Liver (tissue), 9 donors: ENCODE data around the gene AQP3. TPM values are rescaled to one million over a fixed set of nuclear protein-coding genes. Genes with fewer than 3 reads are reported as not detected.

Experiments
- DNase-seq: peaks from one replicate; pipeline ENCODE4 v3.0.0-alpha.2; 2017; ENCODE audit warnings: low spot score
- H3K27ac ChIP-seq, 2 donors: one replicate each; pipeline ENCODE4 v1.7.0; 2013; ENCODE audit warnings: inconsistent platforms in 2 of 2, low read length in 2 of 2, control low read depth in 1 of 2, low read depth in 1 of 2, mild to moderate bottlenecking in 1 of 2
- H3K27me3 ChIP-seq, 4 donors: one replicate each; pipeline versions ENCODE4 v1.6.1 to v1.7.0; 2013; ENCODE audit warnings: low read length in 3 of 4, inconsistent platforms in 1 of 4, mild to moderate bottlenecking in 1 of 4, moderate library complexity in 1 of 4; ENCODE audit not compliant: control insufficient read depth in 4 of 4, insufficient read depth in 4 of 4
- H3K36me3 ChIP-seq, 4 donors: one replicate each; pipeline versions ENCODE4 v1.6.1 to v1.7.0; 2013; ENCODE audit warnings: low read length in 3 of 4, mild to moderate bottlenecking in 3 of 4, low read depth in 1 of 4, moderate library complexity in 1 of 4; ENCODE audit not compliant: control insufficient read depth in 4 of 4, insufficient read depth in 3 of 4
- H3K4me1 ChIP-seq, 4 donors: one replicate each; pipeline versions ENCODE4 v1.6.1 to v1.7.0; 2013; ENCODE audit warnings: low read length in 3 of 4, mild to moderate bottlenecking in 3 of 4, moderate library complexity in 1 of 4; ENCODE audit not compliant: control insufficient read depth in 4 of 4, insufficient read depth in 4 of 4
- H3K4me3 ChIP-seq, 3 donors: one replicate each; pipeline versions ENCODE4 v1.6.1 to v1.7.0; 2013; ENCODE audit warnings: low read length in 3 of 3, control low read depth in 1 of 3, low read depth in 1 of 3, mild to moderate bottlenecking in 1 of 3
- H3K9ac ChIP-seq, 2 donors: one replicate each; pipeline ENCODE4 v1.7.0; 2013; ENCODE audit warnings: low read length in 2 of 2, mild to moderate bottlenecking in 2 of 2, moderate library complexity in 2 of 2, control low read depth in 1 of 2, low read depth in 1 of 2
- H3K9me3 ChIP-seq, 4 donors: one replicate each; pipeline versions ENCODE4 v1.6.1 to v1.7.0; 2013; ENCODE audit warnings: low read length in 3 of 4; ENCODE audit not compliant: control insufficient read depth in 4 of 4
- ATF3 ChIP-seq: IDR thresholded peaks from 2 replicates; pipeline ENCODE4 v1.6.1; 2016; ENCODE audit warnings: antibody characterized with exemption
- CTCF ChIP-seq: fragments of 150-350 bp; IDR thresholded peaks from 2 replicates; pipeline ENCODE4 v1.5.1; 2017; ENCODE audit warnings: improper control_type of control experiment, low read depth, low read length; ENCODE audit not compliant: missing input control
- EGR1 ChIP-seq, 2 donors: IDR thresholded peaks; 2 replicates each; pipeline ENCODE4 v1.6.1; 2016 to 2018; ENCODE audit warnings: antibody characterized with exemption in 2 of 2, low read depth in 2 of 2
- FOXA1 ChIP-seq: IDR thresholded peaks from 2 replicates; pipeline ENCODE4 v1.6.1; 2016; ENCODE audit warnings: antibody characterized with exemption
- HNF4A ChIP-seq, 2 donors: conservative IDR thresholded peaks; 2 replicates each; pipeline ENCODE4 v1.6.1; 2016; ENCODE audit warnings: antibody characterized with exemption in 2 of 2, mild to moderate bottlenecking in 2 of 2
- HNF4G ChIP-seq: IDR thresholded peaks from 2 replicates; pipeline ENCODE4 v1.6.1; 2016; ENCODE audit warnings: antibody characterized with exemption
- JUND ChIP-seq, 2 donors: IDR thresholded peaks; 2 replicates each; pipeline ENCODE4 v1.6.1; 2016; ENCODE audit warnings: antibody characterized with exemption in 2 of 2
- MAX ChIP-seq: IDR thresholded peaks from 2 replicates; pipeline ENCODE4 v1.6.1; 2016; ENCODE audit warnings: antibody characterized with exemption
- NR2F2 ChIP-seq: IDR thresholded peaks from 2 replicates; pipeline ENCODE4 v1.6.1; 2016; ENCODE audit warnings: antibody characterized with exemption
- RAD21 ChIP-seq, 2 donors: IDR thresholded peaks; 2 replicates each; pipeline ENCODE4 v1.6.1; 2016; ENCODE audit warnings: antibody characterized with exemption in 2 of 2, mild to moderate bottlenecking in 2 of 2
- REST ChIP-seq: IDR thresholded peaks from 2 replicates; pipeline ENCODE4 v1.6.1; 2016; ENCODE audit warnings: antibody characterized with exemption, mild to moderate bottlenecking
- SP1 ChIP-seq: IDR thresholded peaks from 2 replicates; pipeline ENCODE4 v1.6.1; 2018; ENCODE audit warnings: antibody characterized with exemption, mild to moderate bottlenecking
- TAF1 ChIP-seq: conservative IDR thresholded peaks from 2 replicates; pipeline ENCODE4 v1.6.1; 2016; ENCODE audit warnings: antibody characterized with exemption, mild to moderate bottlenecking
- YY1 ChIP-seq: IDR thresholded peaks from 2 replicates; pipeline ENCODE4 v1.6.1; 2016; ENCODE audit warnings: antibody characterized with exemption, mild to moderate bottlenecking
- ZBTB33 ChIP-seq: IDR thresholded peaks from 2 replicates; pipeline ENCODE4 v1.6.1; 2016; ENCODE audit warnings: antibody characterized with exemption
- WGBS: extraction: QIAGEN DNeasy Blood & Tissue Kit; methylation state at CpG from one replicate; pipeline ENCODE4 v1.1.7; 2013; 5-methylcytosine and 5-hydroxymethylcytosine counted together
- polyA plus RNA-seq, 2 donors: library from polyadenylated mRNA; stranded (reverse) in 1 of 2; unstranded in 1 of 2; fragments of 200-250 nt in 1 of 2; fragments of >200 nt in 1 of 2; fragmentation: Nextera tagmentation in 1 of 2; extraction: Ambion mirVana in 1 of 2; gene quantifications; one replicate each; pipeline versions ENCODE4 v1.2.1 to v1.2.3, GENCODE V29; 2013 to 2015
- total RNA-seq, 2 donors: library from RNA; depleted of rRNA; stranded (reverse); fragments of >200 nt; gene quantifications; one replicate each; pipeline ENCODE4 v1.2.3, GENCODE V29; 2014
- donor health status: healthy.
- donor health status: healthy.
- donor health status: healthy.
- donor health status: healthy.
- donor health status: healthy.

Gene AQP3
- total and polyA plus RNA-seq, 4 donors, result 60.5 to 124 (median 87.4) TPM

- DNase-seq, result no peak
- Histone ChIP-seq H3K4me3 (no peak overlapping the region), H3K36me3 (peaks cover 22 to 65% (median 36%) of the 10 kb centered on the region in 4 donors), H3K9ac (no peak overlapping the region), H3K9me3 (no peaks in the 10 kb centered on the region), H3K4me1 (peaks cover 3 to 20% (median 14%) of the 10 kb centered on the region in 4 donors), H3K27me3 (no peaks in the 10 kb centered on the region), H3K27ac (no peak overlapping the region)
- TF ChIP-seq NR2F2 (no peak), FOXA1 (no peak), EGR1 (IDR thresholded peaks at IDR 0.05; ENCODE audit: low read depth in 2 of 2) (no peak), ZBTB33 (no peak), CTCF (no peak), ATF3 (no peak), YY1 (no peak), MAX (no peak), REST (no peak), HNF4A (conservative IDR thresholded peaks at IDR 0.05) (no peak), JUND (IDR thresholded peaks at IDR 0.05) (no peak), RAD21 (IDR thresholded peaks at IDR 0.05) (no peak), HNF4G (no peak), TAF1 (no peak)
- 95% methylated on average over 6 of the region's 6 CpGs for WGBS
Measured at GRCh38 chr9:33469891-33470290, 22.5 kb upstream of the AQP3 start.

- Histone ChIP-seq H3K27ac (no peak overlapping the region), H3K27me3 (no peaks in the 10 kb centered on the region), H3K4me1 (peaks cover 3 to 15% (median 11%) of the 10 kb centered on the region in 4 donors), H3K9ac (no peak overlapping the region), H3K36me3 (peaks cover 25 to 74% (median 41%) of the 10 kb centered on the region in 4 donors), H3K9me3 (no peaks in the 10 kb centered on the region), H3K4me3 (no peak overlapping the region)
- no peak for TF ChIP-seq SP1
- no peak for TF ChIP-seq ATF3
- no peak for DNase-seq
- 95% methylated on average over 21 of the region's 21 CpGs for WGBS
Measured at GRCh38 chr9:33468797-33469621, 21.6 kb upstream of the AQP3 start.
